8988T (cell line): ENCODE results near the gene KLK4.

Source experiments
- DNase-seq: peaks from one replicate; pipeline ENCODE4 v3.0.0; 2011

KLK4 gene

DNA sequence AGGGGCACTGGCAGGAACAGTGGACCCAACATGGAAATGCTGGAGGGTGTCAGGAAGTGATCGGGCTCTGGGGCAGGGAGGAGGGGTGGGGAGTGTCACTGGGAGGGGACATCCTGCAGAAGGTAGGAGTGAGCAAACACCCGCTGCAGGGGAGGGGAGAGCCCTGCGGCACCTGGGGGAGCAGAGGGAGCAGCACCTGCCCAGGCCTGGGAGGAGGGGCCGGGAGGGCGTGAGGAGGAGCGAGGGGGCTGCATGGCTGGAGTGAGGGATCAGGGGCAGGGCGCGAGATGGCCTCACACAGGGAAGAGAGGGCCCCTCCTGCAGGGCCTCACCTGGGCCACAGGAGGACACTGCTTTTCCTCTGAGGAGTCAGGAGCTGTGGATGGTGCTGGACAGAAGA, 33.9 kb downstream of the KLK4 start:
- no peak for DNase-seq

DNA sequence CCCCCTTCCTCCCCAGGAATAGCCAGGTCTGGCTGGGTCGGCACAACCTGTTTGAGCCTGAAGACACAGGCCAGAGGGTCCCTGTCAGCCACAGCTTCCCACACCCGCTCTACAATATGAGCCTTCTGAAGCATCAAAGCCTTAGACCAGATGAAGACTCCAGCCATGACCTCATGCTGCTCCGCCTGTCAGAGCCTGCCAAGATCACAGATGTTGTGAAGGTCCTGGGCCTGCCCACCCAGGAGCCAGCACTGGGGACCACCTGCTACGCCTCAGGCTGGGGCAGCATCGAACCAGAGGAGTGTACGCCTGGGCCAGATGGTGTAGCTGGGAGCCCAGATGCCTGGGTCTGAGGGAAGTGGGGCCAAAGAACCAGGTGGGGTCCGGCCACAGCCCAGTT, 34.7 kb downstream of the KLK4 start:
- DNase-seq = no peak

DNA sequence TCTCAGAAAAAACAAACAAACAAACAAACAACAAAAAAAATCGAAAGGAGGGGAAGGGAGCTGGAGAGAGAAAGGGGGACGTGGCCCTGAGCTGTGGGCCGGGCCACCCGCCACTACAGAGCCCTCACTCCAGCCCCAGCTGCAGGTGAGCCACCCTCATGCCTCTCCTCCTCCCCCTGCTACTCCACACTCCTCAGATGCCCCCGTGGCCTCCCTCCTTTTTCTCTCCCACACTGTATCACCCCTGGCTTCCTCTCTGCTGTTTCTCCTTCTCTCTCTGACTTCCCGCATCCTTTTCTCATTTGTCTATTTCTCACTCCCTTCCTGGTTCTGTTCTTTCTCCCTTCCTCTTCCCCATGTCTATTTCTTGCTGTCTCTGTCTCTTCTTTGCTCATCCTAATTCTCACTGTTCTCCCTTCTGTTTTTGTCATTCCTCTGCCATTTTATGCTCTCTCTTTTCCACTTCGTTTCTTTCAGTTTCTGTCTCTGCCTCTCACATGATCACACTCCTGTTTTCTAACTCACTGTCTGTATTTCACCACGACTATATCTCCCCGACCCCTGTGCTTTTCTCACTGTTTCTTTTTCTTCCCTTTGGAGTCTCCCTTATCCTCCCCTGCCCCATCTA, 35.3 kb downstream of the KLK4 start:
- no peak for DNase-seq

DNA sequence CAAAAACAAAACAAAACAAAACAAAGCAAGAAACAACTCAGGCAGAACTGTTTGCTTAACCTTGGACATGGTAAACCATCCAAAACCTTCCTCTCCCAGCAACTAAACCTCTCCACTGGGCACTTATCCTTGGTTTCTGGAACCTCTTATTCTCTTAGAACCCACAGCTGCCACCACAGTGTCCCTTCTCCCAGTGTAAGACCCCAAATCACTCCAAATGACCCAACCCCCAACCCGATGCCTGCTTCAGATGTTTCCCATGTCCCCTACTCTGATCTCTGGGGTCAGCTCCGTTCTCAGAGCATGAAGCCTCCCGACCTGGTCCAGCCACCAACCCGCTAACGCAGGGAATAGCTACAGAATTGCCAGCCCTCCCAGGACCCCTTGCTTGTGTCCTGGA, 37.0 kb downstream of the KLK4 start:
- DNase-seq = no peak

DNA sequence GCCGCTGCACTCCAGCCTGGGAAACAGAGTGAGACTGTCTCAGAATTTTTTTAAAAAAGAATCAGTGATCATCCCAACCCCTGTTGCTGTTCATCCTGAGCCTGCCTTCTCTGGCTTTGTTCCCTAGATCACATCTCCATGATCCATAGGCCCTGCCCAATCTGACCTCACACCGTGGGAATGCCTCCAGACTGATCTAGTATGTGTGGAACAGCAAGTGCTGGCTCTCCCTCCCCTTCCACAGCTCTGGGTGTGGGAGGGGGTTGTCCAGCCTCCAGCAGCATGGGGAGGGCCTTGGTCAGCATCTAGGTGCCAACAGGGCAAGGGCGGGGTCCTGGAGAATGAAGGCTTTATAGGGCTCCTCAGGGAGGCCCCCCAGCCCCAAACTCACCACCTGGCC, 38.1 kb downstream of the KLK4 start, which contains the start of gene KLK2:
Gene KLK2 (plus strand): TSS at position 384 of the 400 bp plus-strand sequence. CDS start 35 bp downstream, outside the sequence.
- no peak for DNase-seq

DNA sequence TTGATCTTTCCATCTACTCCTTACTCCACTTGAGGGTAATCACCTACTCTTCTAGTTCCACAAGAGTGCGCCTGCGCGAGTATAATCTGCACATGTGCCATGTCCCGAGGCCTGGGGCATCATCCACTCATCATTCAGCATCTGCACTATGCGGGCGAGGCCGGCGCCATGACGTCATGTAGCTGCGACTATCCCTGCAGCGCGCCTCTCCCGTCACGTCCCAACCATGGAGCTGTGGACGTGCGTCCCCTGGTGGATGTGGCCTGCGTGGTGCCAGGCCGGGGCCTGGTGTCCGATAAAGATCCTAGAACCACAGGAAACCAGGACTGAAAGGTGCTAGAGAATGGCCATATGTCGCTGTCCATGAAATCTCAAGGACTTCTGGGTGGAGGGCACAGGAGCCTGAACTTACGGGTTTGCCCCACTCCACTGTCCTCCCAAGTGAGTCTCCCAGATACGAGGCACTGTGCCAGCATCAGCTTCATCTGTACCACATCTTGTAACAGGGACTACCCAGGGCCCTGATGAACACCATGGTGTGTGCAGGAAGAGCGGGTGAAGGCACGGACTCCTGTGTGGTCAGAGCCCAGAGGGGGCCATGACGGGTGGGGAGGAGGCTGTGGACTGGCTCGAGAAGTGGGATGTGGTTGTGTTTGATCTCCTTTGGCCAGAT, 40.6 kb downstream of the KLK4 start:
- no peak for DNase-seq

DNA sequence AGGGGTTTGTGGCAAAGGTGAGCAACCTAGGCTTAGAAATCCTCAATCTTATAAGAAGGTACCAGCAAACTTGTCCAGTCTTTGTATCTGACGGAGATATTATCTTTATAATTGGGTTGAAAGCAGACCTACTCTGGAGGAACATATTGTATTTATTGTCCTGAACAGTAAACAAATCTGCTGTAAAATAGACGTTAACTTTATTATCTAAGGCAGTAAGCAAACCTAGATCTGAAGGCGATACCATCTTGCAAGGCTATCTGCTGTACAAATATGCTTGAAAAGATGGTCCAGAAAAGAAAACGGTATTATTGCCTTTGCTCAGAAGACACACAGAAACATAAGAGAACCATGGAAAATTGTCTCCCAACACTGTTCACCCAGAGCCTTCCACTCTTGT, 41.7 kb downstream of the KLK4 start:
- DNase-seq = no peak

DNA sequence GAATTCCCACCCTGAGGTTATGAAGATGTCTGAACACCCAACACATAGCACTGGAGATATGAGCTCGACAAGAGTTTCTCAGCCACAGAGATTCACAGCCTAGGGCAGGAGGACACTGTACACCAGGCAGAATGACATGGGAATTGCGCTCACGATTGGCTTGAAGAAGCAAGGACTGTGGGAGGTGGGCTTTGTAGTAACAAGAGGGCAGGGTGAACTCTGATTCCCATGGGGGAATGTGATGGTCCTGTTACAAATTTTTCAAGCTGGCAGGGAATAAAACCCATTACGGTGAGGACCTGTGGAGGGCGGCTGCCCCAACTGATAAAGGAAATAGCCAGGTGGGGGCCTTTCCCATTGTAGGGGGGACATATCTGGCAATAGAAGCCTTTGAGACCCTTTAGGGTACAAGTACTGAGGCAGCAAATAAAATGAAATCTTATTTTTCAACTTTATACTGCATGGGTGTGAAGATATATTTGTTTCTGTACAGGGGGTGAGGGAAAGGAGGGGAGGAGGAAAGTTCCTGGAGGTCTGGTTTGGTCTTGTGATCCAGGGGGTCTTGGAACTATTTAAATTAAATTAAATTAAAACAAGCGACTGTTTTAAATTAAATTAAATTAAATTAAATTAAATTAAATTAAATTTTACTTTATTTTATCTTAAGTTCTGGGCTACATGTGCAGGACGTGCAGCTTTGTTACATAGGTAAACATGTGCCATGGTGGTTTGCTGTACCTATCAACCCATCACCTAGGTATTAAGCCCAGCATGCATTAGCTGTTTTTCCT, 49.5 kb downstream of the KLK4 start:
- no peak for DNase-seq

DNA sequence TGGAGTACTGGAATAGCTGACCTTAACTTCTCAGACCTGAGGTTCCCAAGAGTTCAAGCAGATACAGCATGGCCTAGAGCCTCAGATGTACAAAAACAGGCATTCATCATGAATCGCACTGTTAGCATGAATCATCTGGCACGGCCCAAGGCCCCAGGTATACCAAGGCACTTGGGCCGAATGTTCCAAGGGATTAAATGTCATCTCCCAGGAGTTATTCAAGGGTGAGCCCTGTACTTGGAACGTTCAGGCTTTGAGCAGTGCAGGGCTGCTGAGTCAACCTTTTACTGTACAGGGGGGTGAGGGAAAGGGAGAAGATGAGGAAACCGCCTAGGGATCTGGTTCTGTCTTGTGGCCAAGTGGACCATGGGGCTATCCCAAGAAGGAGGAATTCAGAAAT, 50.2 kb downstream of the KLK4 start:
- DNase-seq = no peak

DNA sequence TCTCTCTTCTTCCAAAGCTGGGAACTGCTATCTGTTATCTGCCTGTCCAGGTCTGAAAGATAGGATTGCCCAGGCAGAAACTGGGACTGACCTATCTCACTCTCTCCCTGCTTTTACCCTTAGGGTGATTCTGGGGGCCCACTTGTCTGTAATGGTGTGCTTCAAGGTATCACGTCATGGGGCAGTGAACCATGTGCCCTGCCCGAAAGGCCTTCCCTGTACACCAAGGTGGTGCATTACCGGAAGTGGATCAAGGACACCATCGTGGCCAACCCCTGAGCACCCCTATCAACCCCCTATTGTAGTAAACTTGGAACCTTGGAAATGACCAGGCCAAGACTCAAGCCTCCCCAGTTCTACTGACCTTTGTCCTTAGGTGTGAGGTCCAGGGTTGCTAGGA, 51.3 kb downstream of the KLK4 start:
- DNase-seq = no peak

DNA sequence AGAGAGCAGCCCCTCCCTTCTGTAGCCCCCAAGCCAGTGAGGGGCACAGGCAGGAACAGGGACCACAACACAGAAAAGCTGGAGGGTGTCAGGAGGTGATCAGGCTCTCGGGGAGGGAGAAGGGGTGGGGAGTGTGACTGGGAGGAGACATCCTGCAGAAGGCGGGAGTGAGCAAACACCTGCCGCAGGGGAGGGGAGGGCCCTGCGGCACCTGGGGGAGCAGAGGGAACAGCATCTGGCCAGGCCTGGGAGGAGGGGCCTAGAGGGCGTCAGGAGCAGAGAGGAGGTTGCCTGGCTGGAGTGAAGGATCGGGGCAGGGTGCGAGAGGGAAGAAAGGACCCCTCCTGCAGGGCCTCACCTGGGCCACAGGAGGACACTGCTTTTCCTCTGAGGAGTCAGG, 52.3 kb downstream of the KLK4 start:
- DNase-seq = no peak

DNA sequence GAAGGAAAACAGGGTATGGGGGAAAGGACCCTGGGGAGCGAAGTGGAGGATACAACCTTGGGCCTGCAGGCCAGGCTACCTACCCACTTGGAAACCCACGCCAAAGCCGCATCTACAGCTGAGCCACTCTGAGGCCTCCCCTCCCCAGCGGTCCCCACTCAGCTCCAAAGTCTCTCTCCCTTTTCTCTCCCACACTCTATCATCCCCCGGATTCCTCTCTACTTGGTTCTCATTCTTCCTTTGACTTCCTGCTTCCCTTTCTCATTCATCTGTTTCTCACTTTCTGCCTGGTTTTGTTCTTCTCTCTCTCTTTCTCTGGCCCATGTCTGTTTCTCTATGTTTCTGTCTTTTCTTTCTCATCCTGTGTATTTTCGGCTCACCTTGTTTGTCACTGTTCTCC, 53.8 kb downstream of the KLK4 start:
- DNase-seq = no peak
